Stimulated activated CD8-positive, alpha-beta memory T cell treated with anti-CD3 and anti-CD28 coated beads, Interleukin-2, amount 100 ng/mL, for 48 hours (primary cell): Measurements from ENCODE around the gene TBL1X.

Experiments
- DNase-seq, 2 donors: peaks; one replicate each; pipeline ENCODE4 v3.0.0-alpha.2; 2020; ENCODE audit warnings: low read depth in 2 of 2

Gene TBL1X

DNA sequence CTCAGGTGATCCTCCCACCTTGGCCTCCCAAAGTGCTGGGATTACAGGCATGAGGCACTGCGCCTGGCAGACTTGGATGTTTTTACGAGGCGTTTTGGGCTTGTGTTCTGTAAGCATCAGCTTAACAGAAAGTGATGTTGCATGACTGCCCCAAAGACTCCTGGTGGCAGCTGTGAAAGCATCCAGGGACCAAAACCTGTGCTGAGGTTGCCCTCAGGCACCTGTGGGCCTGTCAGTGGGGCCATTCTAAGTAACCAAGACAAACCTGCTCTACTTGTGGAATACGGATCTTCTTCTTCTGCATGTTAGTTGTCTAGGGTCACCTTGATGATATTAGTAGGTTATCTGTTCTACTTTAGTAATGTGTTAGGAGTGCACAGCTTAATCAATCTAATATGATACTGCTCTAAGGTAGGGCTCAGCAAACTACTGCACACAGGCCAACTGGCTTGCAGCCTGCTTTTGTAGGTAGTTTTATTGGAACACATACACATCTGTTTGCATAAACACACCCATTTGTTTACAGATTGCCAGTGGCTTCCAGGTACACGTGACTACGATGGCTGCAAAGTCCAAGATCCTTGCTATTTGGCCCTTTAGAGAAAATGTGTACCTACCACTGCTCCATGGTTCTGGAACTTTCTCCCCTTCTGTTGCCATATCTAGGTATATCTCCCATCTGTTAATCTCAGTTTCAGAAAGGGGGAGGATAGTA lies 164.1 kb downstream of the TBL1X start:
- no peak for DNase-seq

DNA sequence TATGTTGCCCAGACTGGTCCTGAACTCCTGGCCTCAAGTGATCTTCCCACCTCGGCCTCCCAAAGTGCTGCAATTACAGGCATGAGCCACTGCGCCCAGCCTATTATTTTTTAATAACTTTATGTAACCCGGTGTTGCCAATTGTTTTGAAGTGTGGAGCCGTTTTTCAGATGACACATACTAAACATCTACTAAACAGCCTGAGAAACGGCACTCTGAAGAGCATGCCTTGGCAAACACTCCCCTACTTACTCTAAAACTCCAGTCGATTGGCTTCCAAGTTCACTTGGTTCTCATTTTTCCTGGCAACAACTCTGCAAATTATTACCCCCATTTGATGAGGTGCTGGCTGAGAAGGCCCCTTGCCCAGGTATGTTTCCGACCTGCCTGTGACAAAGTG lies 169.7 kb downstream of the TBL1X start:
- no peak for DNase-seq

DNA sequence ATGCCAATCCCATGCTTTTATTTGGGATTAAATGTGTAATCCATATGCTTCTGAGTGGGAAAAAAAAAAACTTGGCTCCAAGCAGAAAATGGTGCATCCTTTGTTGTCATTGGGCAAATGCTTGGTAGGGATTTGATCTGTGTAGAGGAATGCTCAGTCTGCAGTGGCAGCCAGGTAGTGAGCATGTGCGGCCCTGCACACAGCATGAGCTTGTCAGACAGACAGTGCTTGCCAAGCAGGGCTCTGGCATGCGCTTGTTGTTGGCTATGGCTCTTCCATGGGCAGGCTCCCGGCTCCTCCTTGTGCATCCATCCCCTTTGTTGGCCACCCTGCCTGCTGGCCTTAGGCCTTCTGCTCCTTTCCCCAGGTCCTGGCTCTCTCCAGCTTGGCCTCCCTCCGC lies 170.5 kb downstream of the TBL1X start:
- DNase-seq = no peak

DNA sequence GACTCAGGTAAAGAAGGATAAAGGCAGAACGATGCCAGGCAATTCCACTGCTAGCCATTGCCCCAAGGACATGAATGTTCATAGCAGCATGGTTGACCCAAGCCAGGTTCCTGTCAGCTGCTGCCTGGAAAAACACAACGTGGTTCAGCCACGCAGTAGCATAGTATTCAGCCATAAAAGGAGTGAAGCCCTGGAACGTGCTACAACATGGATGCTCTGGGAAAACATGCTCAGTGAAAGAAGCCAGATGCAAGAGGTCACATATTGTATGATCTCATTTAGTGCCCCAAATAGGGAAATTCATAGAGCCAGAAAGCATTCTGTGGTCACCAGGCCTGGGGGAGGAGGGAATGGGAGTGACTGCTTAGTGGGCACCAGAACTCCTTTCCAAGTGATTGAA lies 170.9 kb downstream of the TBL1X start:
- no peak for DNase-seq

DNA sequence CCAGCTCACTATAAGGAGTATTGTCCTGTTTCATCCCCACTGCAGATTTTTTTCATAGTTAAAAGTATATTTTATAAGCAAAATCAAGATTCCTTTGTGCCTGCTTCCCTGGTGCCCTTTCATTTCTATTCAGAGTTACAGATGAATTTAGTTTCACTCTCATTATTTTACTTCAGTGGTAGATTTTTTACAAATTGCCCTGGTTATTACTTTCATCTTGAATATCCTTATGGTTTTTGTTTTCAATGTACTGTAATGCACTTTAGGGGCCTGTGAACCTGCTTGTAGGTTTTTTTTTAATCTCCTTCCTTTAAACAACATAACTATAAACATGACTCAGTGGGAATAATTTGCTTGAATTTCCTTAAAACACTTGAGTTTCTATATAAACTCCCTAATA lies 174.0 kb downstream of the TBL1X start:
- no peak for DNase-seq

DNA sequence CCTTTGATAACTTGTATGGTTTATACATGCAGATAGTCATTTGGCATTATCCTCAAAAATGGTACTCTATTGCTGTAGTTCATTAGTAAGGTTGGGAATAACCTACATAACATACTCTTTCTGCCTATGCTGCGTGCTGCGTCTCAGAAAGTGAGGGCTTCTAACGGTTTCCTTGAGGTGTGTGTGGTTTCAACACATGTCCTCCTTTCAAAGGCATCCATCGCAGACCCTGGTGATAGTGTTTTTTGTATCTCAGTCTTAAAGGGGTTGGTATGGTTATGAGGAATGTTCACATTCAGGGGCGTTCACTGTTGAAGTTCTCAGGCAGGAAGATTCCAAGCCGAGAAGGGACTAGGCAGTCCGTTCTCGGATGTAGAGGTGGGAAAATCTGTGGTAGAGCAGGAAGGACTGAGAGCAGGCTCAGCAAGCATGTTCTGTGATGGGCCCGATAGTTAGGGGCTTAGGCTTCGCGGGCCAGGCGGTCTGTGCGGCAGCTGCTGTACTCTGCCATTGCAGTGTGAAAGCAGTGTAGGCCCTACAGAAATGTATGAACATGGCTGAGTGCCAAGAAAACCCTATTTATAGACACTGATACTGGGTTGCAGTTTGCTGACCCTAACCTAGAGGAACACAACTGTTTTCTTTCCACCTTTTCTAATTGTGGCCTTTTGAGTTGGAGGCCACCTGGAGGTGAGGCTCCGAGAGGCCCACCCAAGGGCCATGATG lies 177.6 kb downstream of the TBL1X start:
- no peak for DNase-seq

DNA sequence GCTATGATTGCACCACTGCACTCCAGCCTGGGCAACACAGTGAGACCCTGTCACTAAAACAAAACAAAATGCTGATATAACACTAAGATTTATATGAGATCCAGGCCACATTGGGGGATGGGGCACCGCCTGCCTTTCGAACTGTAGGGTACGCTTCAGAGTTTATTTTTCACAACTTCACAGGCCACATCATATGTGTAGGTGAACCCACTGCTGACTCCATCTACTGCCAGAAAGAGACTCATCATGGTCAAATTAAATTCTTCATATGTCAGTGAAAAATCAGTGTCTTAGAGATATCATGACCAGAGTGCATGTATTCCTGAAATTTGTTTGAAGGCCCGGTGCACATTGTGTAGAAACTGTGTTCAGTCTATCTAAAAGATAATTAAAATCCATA lies 178.9 kb downstream of the TBL1X start:
- no peak for DNase-seq

DNA sequence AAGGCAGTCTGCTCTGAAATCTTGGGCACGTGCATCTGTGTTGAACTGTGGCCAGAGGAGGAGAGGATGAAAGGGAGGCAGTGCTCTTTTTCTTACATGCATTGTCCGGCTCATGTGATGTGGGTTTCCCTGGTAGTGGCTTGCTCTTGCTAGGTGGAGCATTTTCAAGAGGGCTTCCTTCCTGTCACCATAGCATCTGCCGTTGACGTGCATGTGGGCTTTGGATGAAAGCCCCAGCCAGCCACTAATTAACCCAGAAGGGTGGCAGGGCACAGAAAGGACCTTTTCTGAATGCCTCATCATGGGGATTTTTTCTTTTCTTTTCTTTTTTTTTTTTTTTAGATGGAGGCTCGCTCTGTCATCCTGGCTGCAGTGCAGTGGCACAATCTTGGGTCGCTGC lies 179.5 kb downstream of the TBL1X start:
- DNase-seq = peak; percentile 9 to 14

DNA sequence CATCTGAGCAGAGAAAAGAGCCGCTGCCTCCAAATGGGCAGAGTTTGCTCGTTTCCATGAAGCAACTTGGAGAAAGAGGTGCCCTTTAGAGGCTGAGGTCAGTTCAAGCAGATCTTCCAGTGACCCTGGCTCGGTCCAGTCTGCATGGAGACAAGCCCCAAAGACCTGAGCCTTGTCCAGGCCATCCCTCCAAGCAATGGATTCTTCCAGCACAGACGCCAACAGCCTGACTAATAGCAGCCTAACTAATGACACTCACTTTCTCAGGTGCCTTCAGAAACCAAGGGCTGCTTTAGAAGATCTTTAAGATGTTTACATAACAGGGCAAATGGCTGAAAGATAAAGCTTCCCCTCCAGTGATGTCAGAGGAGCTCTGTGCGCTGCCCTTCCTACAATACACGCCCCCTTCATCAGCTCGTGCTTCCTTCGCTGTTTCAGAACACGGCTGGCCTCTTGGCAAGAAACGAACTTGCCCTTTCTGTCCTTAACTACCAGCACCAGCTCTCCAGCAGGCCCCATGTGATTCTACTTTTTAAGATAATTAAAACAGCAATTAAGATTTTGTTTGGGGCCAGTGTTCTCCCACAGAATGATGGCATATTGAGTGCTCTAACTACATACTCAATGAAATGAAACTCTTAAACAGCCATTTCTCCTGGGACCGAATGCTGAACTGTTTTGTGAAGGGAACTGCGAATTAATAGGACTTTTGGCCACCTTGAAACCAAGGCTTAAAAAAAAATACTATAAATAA lies 181.8 kb downstream of the TBL1X start:
- no peak for DNase-seq

DNA sequence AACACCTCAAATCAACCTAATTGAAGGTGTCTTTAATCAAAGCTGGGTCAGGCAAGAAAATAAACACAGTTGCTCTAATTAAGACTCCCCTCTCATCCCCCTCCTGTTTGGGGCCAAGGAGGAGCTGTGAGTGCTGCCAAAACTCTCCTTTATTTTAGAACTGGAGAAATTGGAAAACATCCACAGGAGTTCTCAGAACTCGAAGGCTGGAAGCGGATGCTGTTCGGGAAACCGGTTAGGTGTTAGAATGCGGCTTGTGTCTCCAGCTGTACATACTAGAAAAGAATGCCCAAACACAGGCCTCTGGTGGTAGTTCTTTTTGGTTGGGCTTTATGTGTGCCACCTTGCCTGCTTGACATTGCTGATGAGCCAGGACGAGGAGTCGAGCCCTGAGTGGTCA lies 182.6 kb downstream of the TBL1X start:
- no peak for DNase-seq

DNA sequence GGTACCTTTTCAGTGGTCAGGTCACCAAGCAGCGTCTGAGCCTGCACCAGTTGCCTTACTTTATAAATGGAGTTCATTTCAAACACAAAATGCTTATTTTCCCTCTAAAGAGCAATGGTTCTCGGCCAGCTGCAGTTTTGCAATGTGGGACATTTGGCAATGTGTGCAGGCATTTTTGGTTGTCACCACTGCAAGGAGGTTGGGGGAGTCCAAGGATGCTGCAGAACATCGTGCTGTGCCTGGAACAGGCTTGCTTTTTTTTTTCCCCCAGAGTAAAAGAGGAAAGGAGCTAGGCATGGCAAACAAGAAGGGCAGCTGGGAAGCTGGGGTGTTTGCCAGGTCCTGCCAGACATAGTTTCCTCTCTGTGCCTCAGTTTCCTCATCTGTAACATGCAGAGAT lies 185.2 kb downstream of the TBL1X start:
- no peak for DNase-seq

DNA sequence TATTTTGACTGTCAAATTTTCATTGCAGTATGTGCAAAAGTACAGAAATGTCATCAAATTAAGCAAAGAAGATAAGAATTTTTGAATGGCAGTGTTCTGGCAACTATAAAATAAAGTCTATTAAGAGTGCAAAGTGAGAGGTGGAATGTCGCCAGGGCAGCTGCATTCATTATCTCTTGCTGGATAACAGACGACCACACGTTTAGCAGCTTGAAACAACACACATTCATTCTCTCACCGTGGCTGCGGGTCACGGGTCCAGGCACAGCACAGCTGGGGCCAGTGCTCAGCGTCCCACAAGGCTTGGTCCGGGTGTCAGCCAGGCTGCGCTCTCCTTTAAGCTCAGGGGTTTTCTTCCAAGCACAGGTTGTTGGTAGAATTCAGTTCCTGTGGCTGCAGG lies 186.9 kb downstream of the TBL1X start:
- DNase-seq = no peak

DNA sequence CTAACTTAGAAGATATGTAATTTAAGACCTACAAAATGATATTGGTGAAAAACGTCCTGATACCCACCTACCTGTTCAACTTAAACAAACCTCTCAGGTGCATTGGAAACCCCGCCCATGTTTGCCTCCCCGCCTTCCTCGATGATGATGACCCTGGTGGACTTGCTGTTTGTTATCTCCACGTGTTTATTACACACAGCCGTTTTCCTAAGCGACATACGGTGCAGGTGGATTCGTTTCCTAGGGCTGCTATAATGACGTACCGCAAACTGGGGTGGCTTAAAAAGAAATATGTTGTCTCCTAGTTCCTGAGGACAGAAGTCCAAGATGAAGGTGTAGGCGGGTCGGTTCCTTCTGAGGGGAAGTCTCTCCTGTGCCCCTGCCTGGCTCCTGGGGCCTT lies 190.1 kb downstream of the TBL1X start:
- no peak for DNase-seq

DNA sequence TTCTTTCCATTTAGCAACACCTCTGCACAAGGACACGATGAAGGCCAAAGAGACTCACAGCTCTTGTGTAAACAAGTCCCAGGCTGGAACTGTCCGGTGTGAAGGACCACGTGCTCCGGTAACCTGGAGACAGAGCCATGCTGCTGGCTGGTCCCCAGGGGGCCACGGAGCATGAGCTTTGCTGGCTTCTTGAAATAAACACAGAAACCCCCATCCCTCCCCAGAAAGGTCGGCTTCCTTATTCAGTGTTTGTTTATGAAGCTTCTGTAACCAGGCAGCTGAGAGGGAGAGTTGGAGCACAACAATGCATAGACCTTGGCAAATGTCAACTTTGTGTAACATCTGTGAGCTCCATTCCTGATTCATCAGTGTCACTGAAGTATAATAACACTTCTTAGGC lies 191.4 kb downstream of the TBL1X start:
- no peak for DNase-seq

DNA sequence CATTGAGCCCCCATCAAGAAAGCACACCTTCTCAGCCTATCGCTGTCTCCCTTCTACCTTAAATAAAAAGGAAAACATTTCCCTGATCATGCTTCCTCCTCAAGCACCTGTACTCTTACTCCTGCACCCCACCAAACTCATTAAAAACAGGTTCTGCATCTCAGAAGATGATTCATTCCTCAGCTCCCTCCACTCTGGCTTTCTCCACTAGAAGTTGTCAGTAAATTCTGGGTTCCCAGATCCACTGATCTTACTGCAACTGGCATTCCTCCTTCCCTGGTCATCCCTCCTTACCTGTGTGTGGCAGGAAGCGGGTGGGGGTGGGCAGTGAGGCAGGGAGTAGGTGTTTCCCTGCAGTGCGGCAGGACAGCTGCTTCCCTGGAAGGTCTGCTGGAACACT lies 192.0 kb downstream of the TBL1X start:
- DNase-seq = no peak

DNA sequence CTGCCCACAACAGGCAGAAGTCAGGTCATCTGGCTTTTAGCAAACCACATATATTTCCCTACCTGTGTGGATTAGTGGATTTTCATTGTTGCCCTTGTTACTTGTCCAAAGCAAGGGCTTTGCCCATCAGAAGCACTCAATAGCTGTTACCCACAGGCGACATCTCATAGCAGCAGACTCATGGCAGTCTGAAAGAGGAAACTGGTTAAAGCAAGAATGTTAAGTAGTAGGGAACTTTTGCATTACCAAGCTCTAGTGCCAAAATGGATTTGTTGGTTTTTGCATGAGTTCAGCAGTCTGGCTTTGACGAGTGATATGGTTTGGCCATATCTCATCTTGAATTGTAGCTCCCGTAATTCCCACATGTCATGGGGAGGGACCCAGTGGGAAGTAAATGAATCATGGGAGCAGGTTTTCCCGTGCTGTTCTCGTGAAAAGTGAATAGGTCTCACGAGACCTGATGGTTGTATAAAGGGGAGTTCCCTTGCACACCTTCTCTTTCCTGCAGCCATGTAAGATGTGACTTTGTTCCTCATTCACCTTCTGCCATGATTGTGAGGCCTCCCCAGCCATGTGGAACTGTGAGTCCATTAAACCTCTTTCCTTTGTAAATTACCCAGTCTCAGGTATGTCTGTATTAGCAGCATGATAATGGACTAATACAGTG lies 192.9 kb downstream of the TBL1X start:
- no peak for DNase-seq

DNA sequence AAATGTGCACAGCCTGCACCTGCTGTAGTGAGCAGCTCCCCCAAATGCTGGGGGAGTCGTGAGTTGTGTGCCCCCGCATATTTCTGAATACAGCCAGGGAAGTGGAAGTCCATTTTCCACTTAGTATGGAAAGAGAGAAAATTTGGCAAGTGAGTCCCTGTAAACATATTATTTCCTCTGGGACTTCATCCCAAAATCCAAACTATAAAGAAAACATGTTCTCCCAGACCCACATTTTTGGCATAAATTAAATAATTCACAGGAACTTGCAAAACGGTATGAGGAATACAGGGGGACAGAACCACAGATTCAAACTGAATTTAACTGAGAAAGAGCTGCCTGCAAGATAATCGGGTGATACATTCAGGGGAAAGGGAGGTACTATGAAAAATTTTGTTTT lies 193.6 kb downstream of the TBL1X start:
- no peak for DNase-seq

DNA sequence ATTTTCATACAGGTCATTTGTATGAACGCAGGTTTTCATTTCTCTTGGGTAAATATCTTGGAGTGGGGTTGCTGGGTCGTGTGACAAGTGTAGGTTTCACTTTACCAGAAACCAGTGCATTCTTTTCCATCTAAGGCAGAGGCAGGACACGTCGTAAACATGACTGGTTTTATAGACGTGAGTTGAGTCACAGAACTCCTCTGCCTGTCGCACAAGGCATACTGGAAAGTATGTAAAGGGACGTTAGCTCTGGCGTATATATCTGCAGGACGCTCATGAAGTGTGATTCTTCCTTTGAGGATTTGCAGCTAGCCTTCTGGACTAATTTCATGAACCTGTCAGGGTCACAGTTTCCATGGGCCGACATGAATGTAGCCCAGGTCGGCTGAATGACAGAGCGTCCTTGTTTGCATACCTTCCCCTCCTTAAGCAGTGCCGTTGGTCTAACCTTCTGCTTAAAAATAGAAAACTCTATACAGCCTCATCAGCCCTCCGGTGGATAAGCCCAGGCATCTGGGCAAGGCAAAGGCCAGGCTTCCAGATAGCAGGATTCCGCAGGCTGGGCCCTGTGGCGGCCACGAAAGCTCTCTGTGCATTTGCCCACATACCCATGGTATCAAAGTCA lies 194.8 kb downstream of the TBL1X start:
- DNase-seq = no peak

DNA sequence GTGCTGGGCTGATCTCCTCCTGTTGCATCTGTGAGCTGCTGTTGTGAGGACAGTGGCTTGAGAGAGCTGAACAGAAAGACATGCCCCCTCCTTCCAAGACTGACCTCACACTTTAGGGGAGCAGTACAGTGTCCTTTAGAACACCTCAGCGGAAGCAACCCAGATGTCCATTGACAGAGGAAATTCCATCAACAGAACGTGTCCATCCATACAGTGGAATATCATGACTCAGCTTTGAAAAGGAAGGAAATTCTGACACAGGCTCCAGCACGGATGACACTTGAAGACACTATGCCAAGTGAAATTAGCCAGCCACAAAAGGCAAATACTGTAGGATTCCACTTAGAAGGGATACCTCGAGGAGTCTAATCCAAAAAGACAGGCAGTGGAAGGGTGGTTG lies 197.3 kb downstream of the TBL1X start:
- no peak for DNase-seq

DNA sequence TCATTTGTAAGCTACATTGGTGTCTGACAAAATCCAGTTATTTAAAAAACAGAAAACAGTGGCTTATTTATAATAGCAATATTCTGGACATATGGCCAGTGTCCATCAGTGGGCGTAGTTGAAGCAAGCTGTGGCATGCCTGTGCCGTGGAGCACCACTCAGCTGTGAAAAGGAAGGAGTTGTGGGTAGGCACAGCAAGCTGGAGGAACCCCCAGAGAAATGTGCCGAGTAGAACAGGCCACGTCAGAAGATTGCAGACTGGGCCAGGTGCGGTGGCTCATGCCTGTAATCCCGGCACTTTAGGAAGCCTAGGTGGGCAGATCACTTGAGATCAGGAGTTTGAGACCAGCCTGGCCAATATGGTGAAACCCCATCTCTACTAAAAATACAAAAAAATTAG lies 198.4 kb downstream of the TBL1X start:
- no peak for DNase-seq

DNA sequence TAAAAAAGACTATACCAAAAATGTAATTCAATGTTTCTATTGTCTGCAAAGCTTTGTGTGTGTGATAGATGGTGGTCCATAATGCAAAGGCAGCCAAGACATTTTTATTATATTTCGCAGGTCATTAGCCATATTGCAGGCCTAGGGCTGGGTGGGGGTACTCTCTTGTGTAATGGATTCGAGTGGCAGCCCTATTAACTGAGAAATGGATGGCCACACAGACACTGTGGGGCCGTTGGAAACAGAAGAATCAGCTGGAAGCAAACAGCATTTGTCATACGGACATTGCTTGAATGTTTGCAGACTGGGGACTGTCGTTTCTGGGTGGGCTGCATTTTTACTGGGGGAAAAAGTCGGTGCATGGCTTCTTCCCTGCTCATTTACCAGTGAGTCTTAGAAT lies 199.4 kb downstream of the TBL1X start:
- DNase-seq = no peak

DNA sequence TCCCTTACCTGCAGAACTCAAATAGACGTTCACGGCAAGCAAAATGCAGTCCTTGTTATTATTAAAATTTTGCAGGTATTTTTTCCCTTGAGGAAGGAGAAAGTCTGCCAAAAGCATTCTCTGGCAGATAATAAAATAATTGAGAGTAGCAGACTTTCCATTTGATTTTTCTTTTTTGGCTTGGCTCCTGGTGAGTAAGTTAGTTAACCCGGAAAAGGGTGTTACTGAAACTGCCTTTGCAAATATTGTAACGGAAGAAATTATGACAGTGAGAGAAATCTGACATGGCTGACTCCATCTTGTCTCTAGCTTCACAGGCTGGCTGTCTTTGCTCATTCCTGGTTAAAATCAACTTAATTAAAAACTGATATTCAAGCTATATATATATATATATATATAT lies 200.3 kb downstream of the TBL1X start:
- no peak for DNase-seq
